Activated CD8-positive, alpha-beta memory T cell treated with anti-CD3 and anti-CD28 coated beads for 36 hours (primary cell): ENCODE measurements around the gene MS4A10. TPM values are rescaled to one million over a fixed set of nuclear protein-coding genes. Genes with fewer than 3 reads are reported as not detected.

Experiments
- CTCF ChIA-PET: fragments of 350-600 bp; sonication (Branson Sonifier 250); formaldehyde crosslinking; loops from one replicate; lab custom pipeline; 2021; ENCODE audit warnings: antibody characterized with exemption; lab: Charles Lee
- POLR2A ChIA-PET: fragments of 350-600 bp; sonication (Branson Sonifier 250); formaldehyde crosslinking; loops from one replicate; lab custom pipeline; 2021; ENCODE audit warnings: antibody characterized with exemption; lab: Charles Lee
- total RNA-seq, 2 experiments: library from RNA; stranded (reverse); gene quantifications; one replicate each; pipeline ENCODE4 v1.2.3, GENCODE V29; 2021

The MS4A10 gene
- total RNA-seq, 2 experiments from 2014 or later: not detected

DNA sequence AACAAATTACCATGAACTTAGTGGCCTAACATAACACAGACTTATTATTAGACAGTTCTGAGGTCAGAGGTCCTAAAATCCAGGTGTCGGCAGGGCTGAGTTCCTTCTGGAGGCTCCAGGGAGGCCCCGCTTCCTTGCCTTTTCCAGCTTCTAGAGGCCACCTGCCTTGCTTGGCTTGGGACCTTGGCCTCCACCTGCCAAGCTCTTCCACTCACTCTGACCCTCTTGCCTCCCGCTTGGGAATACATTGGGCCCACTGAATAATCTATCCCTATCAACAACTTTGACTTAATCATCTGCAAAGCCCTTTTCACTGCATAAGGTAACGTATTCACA, 3.2 kb upstream of the MS4A10 start:
- CTCF ChIA-PET: no interaction called here
- POLR2A ChIA-PET: no interaction called here

DNA sequence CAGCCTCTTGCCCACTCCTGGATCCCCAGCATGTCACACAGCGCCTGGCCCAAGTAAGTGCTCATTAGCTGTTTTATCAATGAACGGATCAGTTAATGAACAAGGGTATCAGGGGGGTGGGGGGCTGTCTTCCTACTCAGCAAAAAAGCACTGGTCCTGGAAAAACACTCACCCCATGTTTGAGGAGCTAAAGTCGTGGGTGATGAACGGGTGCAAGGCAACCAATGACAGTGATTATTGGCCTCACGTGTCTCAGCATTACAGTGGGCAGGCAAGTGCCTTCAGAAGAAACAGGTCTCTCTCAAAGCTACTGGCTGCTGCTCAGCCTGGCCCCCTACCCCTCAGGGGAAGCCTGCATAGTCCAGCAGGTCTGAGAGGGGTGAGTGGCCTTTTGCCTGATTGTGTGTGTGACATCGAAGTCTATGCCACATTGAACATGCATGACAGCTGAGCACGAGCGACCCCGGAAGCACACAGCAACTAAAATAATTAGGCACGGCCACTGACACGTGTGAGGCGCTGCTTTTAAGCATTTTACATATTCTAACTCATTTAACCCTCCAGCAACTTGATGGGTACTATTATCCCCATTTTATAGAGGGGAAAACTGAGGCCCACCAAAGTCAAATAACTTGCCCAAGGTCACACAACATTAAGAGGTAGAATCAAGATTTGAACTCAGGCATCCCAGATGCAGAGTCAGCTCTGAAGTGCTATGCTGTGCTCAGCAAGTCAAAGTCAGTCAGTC, 2.6 kb upstream of the MS4A10 start:
- ChIA-PET POLR2A (no interaction called here), CTCF (interaction anchor here (1.6 kb wide), 1 partner anchor 48 kb away, joined by 3 read pairs; no protein-coding TSS in a partner anchor)

- CTCF ChIA-PET: interaction anchor here (1.6 kb wide), 1 partner anchor 48 kb away, joined by 3 read pairs; no protein-coding TSS in a partner anchor
- POLR2A ChIA-PET: no interaction called here
These were observed 2.0 kb upstream of the MS4A10 start for GRCh38 chr11:60783141-60783484.

- CTCF ChIA-PET: interaction anchor here (1.6 kb wide), 1 partner anchor 47 kb away, joined by 3 read pairs; no protein-coding TSS in a partner anchor
- POLR2A ChIA-PET: no interaction called here
These were observed 1.2 kb upstream of the MS4A10 start for GRCh38 chr11:60783911-60784310.

DNA sequence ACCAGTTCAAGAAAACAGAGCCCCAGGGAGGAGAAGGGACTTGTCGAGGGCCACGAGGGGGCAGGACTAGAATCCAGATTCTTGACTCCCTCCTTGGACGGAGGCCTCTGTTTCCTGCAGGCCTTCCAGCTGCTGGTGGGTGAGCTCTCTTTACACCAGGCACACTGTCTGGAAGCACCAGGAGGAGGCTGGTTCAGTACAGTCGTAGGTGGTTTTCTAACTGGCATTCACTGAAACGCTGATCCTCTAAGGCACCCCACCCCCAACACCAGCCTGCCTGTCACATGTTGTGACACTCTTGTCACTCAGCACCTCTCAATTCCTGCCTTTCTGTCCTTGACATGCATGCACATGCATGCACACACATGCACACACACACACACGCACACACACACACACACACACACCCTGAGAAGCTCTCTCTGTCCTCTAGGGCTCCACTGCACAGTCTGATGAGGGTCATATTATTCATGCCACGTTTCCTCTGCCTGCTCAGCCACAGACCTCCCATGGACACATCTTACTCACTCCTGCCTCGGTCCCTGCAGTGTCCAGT, 751 bp downstream of the MS4A10 start:
- CTCF ChIA-PET: interaction anchor here (1.1 kb wide), 1 partner anchor 11 kb away, joined by 3 read pairs; no protein-coding TSS in a partner anchor
- POLR2A ChIA-PET: no interaction called here

DNA sequence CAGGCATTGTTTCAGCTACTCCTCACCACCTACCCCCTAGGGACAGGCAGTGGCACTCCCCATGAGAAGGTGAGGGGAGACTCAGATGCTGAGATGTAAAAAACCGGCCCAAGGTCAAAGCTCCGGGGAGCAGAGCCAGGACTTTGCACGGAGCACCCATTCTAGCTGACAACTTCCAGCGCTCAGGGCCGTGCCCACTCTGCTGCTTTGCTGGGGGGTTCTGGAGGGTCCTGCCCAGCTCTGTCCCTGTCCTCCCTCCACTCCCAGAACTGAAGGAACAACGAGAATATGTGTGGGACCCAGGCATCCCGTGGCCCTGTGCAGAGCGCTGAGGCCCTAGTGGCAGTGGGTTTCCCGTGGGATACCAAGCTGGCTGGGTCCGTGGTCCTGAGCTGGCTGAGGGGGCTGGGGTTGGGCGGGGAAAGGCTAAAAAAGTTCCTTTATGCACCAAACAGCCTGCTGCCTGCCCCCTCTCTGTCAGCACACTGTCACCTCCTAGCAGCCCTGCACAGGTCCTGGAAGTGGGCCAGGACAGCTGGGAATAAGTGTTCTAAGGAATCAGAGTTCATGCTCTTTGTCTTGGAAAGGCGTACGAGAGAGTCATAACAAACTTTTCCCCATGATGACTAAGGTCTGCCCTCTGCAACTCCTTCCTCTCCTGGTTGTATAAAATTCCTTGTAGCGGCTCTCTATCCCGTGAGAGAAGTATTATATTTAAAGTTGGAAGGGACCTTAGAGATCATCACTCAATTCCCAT, 1.9 kb downstream of the MS4A10 start:
- ChIA-PET POLR2A (no interaction called here), CTCF (interaction anchor here (0.8 to 0.9 kb wide), 2 partner anchors 11 to 22 kb away, joined by 3 to 4 read pairs; no protein-coding TSS in a partner anchor)

DNA sequence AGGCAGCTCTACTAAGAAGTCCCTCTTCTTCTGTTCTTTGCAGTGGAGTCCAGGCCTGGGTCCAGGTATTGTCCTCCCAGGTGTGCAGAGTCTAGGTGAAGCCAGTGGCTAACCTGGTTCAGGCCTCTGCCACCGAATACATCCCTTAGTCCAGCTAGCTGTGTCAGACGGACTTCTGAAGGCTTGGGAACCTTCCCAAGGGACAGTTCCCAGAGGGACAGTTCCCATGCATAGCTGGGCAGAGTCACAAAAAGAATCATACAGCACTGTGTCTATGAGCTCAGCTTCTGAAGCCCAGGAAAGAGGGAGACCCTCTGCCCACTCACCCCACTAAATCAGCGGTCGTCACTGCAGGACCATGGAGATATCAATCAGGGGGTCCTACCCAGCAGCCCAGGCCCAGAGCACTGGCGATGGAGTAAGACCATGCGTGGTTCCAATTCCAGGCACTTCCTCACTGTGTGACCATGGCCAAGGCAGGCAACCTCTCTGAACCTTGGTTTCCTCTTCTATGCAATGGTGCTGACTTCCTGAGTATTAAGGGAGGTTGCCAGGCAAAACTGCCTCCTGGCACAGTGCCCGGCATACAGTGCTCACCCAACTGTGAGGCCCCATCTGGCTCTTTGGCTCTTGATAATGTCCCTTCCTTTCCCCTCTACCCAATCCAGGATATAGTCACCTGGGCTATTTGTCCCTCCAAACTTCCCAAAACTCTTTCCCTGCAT, 3.4 kb downstream of the MS4A10 start:
- ChIA-PET CTCF (no interaction called here), POLR2A (no interaction called here)

GRCh38 chr11:60790726-60791125, 5.6 kb downstream of the MS4A10 start:
- POLR2A ChIA-PET: no interaction called here
- CTCF ChIA-PET: interaction anchor here (2.0 kb wide), 1 partner anchor 15 kb away, joined by 8 read pairs; no protein-coding TSS in a partner anchor

GRCh38 chr11:60791153-60791933, 6.2 kb downstream of the MS4A10 start:
- ChIA-PET POLR2A (no interaction called here), CTCF (interaction anchor here (2.0 kb wide), 1 partner anchor 16 kb away, joined by 8 read pairs; no protein-coding TSS in a partner anchor)

DNA sequence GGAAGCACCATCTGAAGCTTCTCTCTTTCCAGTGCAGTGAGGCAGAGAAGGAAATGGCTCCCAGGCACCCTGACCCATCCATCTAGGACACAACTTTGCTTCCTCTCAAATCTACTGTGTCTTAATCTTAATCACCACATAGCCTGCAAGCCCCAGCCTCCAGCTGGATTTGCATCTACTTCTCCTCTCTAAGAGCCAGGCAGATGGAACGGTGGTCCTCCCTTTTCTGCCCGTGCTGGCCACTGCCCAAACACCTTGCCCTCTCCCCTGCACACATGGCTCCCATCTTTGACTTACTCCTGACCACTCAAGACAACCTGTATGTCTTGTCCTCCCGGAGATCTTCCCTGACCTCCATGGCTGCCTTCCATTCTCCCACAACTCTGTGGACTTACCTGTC, 7.4 kb downstream of the MS4A10 start:
- POLR2A ChIA-PET: no interaction called here
- CTCF ChIA-PET: no interaction called here

DNA sequence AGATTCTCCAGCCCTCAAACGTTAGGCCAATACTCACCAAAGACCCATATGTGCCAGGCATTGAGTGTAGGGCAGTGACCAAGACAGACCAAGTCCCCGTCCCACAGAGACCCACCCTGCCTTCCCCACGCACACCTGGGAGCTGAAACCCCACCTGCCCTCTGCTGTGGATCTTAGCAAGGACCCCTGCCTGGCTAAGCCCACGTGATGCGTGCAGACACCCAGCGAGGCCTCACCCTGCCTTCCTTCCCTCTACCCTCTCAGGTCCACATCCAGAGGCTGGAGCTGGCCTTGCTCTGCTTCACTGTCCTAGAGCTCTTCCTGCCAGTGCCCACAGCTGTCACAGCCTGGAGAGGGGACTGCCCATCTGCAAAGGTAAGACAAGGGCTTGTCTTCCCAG, 10.2 kb downstream of the MS4A10 start:
- CTCF ChIA-PET: no interaction called here
- POLR2A ChIA-PET: no interaction called here

DNA sequence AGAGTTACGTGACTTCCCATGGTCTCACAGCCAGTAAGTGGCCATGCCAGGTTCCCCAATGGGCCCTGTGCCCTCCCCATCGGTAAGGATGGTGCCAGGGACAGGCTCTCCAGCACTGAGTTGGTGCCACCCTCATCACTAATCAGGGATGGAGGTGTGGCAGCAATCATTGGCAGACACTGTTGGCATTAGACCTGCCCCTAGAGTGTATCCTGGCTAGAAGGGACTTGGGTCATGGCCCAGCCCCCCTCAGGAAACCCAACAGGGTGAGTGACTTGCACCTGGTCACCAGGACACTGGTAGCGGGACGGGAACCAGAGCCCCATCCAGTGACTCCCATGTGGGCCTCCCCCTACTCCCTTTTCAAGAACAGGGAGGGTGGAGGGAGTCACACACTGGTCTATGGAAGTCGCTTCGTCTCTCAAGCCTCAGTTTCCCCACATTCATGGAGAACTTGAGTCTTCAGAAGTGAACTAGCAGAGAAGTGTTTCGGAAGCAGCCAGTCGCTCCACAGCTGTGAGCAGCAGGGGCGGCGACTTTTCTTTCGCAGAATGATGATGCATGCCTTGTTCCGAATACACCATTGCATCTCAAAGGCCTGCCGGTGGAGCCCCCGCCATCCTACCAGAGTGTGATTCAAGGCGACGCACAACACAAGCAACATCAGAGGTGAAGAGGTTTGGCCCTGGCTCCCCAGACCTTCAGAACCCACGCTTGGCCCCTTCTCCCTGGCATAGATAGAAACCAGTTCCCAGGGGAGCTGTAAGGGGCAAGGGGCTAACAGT, 12.9 kb downstream of the MS4A10 start:
- ChIA-PET POLR2A (no interaction called here), CTCF (no interaction called here)

- POLR2A ChIA-PET: no interaction called here
- CTCF ChIA-PET: no interaction called here
These were observed 13.5 kb downstream of the MS4A10 start for GRCh38 chr11:60798631-60799030.

DNA sequence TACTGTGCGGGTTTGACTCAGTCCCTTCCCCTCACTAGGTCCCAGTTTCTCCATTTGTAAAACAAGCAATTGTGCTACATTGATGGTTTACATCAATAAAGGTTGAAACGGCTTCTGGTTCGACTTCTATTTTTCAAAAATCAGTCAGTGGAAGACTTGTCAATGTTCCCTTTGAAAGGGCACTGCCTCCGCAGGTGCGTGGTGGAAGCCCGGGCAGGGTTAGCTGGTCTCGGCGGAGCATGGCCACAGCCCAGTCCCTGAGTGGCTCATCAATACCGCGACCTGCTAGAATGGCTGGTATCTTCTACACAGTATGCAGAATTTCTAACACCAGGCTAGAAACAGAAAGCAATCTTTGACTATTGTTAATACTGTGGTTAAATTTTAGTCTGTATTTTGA, 16.1 kb downstream of the MS4A10 start:
- POLR2A ChIA-PET: no interaction called here
- CTCF ChIA-PET: no interaction called here

DNA sequence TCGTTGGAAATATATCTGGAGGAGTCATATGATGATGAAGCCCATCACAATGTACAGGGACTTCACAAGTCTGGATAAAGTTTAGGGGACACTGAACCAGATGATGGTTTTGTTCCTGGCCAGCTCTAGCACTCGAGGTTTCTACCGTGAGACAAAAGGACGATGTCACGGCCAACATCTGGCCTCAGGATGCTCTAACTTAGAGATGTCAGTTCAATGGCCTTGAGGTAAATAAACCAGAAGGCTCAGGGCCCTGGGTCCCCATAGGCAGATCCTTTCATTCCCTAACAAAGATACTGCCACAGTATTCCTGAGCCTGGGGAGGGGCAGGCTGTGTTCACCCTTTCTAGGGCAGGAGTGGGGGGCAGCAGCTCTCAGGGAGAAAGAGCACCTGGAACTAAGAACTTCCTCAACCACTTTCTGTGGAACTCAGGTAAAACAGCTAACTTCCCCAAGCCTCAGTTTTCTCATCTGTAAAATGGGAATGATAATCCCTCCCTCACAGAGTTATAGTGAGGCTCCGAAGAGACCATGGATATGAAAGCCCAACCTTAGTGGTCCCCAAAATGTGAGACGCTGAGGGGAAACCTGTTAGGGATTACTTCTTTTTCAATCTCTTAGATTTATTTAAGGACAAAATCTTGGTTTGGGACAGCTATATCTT, 18.3 kb downstream of the MS4A10 start:
- CTCF ChIA-PET: no interaction called here
- POLR2A ChIA-PET: no interaction called here

GRCh38 chr11:60809249-60809648, 24.1 kb downstream of the MS4A10 start:
- ChIA-PET CTCF (interaction anchor here (0.9 kb wide), 1 partner anchor 22 kb away, joined by 4 read pairs; no protein-coding TSS in a partner anchor), POLR2A (no interaction called here)

DNA sequence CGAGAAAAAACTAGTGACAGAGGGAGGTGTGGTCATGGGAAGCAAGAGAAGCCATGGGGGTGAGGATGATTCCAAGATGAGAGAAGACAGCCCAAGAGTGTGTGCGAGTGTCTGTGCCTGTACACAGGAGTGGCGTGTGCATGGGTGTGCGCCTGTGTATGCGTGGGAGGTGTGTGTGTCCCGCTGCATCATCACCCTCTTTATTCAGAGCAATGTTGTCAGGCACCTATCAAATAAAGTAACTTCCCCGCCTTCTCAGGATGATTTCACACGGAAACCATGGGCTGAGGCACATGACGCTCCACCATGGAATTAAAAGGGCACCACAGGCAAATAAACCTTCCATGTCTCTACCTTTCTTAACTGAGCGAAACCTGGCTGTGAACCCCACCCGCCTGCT, 24.6 kb downstream of the MS4A10 start:
- ChIA-PET CTCF (interaction anchor here (0.9 kb wide), 1 partner anchor 23 kb away, joined by 4 read pairs; no protein-coding TSS in a partner anchor), POLR2A (no interaction called here)

DNA sequence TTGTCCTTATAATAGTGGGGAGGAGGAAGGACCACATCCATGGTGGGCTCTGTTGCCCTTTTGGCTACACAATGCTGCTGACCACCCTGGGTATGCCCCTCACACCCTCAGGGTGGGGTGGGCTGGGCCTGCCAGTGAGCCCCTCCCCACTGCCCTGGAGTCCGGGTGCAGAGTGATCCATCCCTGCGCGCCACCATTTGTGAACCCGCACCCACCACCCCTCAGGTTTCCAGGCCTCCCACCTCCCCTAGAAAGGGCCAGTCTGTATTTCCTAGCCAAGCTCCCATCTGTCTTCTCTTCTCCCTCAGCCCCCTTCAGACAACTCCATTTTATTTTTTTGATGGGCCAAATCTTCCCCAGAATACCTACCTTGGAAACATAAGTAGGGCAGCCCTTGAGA, 25.0 kb downstream of the MS4A10 start:
- ChIA-PET POLR2A (no interaction called here), CTCF (no interaction called here)
